ENCODE measurements around the gene KDM2B. TPM values are rescaled to one million over a fixed set of nuclear protein-coding genes. Genes with fewer than 3 reads are reported as not detected.

KDM2B gene
- total RNA-seq, 2 experiments from 2014 or later, result 41.9 to 44.8 TPM

GRCh38 chr12:121465921-121466793 lies 114.7 kb downstream of the KDM2B start:
- POLR2A ChIA-PET, result interaction anchor here (1.2 kb wide), 1 partner anchor 161 kb away, joined by 3 read pairs; no protein-coding TSS in a partner anchor

GRCh38 chr12:121464331-121464730 lies 116.5 kb downstream of the KDM2B start:
- ChIA-PET POLR2A (no interaction called here), CTCF (interaction anchor here (4.4 kb wide), 1 partner anchor 21 kb away, joined by 23 read pairs; no protein-coding TSS in a partner anchor)
- peaks cover 45% of the 10 kb centered on the region for H3K4me1 Mint-ChIP-seq (ENCODE audit: low read depth)
- no peak overlapping the region for H3K4me3 Mint-ChIP-seq
- DNase-seq, result no peak
- no peaks in the 10 kb centered on the region for H3K27me3 Mint-ChIP-seq
- no peak overlapping the region for H3K27ac Mint-ChIP-seq
- intact Hi-C loops (cut with micrococcal nuclease), result loop anchor here (10.0 kb wide), 1 partner anchor 320 kb away; no protein-coding TSS in a partner anchor
- no peaks in the 10 kb centered on the region for H3K36me3 Mint-ChIP-seq
- H3K9me3 Mint-ChIP-seq, result no peaks in the 10 kb centered on the region

More at GRCh38 chr12:121465921-121466793, 114.7 kb downstream of the KDM2B start:
- peak overlapping the region; percentile 75 for H3K27ac Mint-ChIP-seq
- intact Hi-C loops (cut with micrococcal nuclease), result loop anchor here (2.0 to 10.0 kb wide), 2 partner anchors 65 to 319 kb away; partner anchors contain the start of gene RNF34
- H3K4me3 Mint-ChIP-seq, result peak overlapping the region; percentile 86
- peak; percentile 52 for DNase-seq
- H3K9me3 Mint-ChIP-seq, result no peaks in the 10 kb centered on the region
- H3K36me3 Mint-ChIP-seq, result no peaks in the 10 kb centered on the region
- no peaks in the 10 kb centered on the region for H3K27me3 Mint-ChIP-seq
- CTCF ChIA-PET, result interaction anchor here (0.7 to 4.4 kb wide), 4 partner anchors 12 to 102 kb away, joined by 3 to 23 read pairs (median 4); no protein-coding TSS in a partner anchor
- peaks cover 29% of the 10 kb centered on the region for H3K4me1 Mint-ChIP-seq (ENCODE audit: low read depth)

DNA sequence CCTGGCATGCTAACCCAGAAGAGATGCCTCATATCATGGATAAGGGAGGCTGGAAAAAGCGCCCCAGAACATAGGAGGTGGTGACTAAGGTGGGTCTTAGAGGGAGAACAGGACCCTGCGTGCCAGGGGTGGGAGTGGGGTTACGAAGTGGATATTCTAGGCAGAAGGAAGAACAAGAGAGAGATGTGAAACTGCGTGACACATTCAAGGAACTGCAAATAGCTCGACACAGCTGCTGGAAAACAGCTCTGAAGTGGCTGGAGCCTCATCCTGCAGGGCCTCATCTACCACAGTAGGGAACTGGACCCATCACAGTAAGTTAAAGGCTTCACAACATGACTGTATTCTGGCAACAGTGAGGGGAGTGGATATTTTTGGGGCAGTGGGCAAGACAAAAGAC lies 119.8 kb downstream of the KDM2B start:
- no peaks in the 10 kb centered on the region for H3K9me3 Mint-ChIP-seq
- H3K4me3 Mint-ChIP-seq, result no peak overlapping the region
- POLR2A ChIA-PET, result interaction anchor here (1.5 kb wide), 1 partner anchor 61 kb away, joined by 3 read pairs; the partner anchor contains the start of gene RNF34
- no peaks in the 10 kb centered on the region for H3K36me3 Mint-ChIP-seq
- peak; percentile 31 for DNase-seq
- H3K27ac Mint-ChIP-seq, result peak overlapping the region; percentile 4
- intact Hi-C loops (cut with micrococcal nuclease), result loop anchor here (10.0 kb wide), 1 partner anchor 324 kb away; no protein-coding TSS in a partner anchor
- peaks cover 53% of the 10 kb centered on the region for H3K4me1 Mint-ChIP-seq (ENCODE audit: low read depth)
- no peaks in the 10 kb centered on the region for H3K27me3 Mint-ChIP-seq
- CTCF ChIA-PET, result interaction anchor here (1.0 to 1.5 kb wide), 3 partner anchors 18 kb away, joined by 3 to 10 read pairs (median 3); no protein-coding TSS in a partner anchor

DNA sequence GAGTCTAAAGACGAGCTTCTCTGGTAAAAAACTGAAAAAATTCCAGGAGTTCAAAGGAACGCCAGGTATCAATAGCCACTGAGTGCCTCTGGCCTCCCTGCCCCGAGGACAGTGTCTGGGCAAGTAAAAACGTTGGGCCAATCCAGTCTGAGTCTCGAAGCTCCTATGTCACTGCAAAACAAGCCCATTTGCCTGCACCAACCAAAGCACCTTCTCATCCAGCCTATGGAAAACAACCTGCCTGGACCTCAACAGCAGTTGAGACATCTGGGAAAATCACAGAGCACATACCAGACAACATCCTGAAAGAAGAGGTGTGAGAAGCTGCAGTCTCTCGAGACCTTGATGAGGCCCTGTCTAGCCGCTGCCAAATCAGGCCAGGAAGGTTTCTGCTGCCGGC lies 124.3 kb downstream of the KDM2B start:
- no peak overlapping the region for H3K4me3 Mint-ChIP-seq
- ChIA-PET POLR2A (no interaction called here), CTCF (interaction anchor here (0.6 to 2.1 kb wide), 2 partner anchors 13 to 26 kb away, joined by 4 to 9 read pairs; no protein-coding TSS in a partner anchor)
- intact Hi-C loops (cut with micrococcal nuclease), result no loop called here
- H3K9me3 Mint-ChIP-seq, result no peaks in the 10 kb centered on the region
- no peaks in the 10 kb centered on the region for H3K27me3 Mint-ChIP-seq
- DNase-seq, result no peak
- no peaks in the 10 kb centered on the region for H3K36me3 Mint-ChIP-seq
- no peak overlapping the region for H3K27ac Mint-ChIP-seq
- H3K4me1 Mint-ChIP-seq (ENCODE audit: low read depth), result peaks cover 49% of the 10 kb centered on the region

DNA sequence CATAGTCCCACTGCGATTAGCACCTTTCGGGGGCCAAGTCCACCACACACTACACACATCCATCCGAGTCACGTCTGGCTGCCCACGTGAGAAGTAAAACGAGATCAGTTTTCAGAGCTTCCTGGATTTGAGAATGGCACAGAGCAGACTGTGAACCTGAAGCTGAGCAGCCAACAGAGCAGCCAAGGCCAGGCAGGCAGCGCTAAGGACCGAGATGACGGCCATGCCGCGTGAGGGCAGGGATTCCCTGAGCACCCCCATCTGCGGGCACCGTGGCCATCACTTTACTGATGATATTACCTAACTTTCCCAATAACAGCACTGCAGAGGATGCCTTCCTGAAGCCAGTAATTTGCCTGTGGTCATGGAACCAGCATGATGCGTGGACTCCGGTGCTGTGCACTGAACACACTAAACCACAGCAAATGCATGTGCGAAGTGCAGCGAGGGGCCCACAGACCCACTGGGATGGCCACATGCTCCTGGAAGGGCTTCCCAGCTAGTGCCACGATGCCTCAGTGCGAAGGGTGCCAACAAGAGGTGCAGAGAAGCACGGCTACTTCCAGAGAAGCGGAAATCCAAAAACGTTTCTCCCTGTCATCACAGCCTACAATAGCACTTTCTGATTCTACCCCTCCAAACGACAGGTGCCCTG lies 124.9 kb downstream of the KDM2B start:
- peaks cover 45% of the 10 kb centered on the region for H3K4me1 Mint-ChIP-seq (ENCODE audit: low read depth)
- POLR2A ChIA-PET, result interaction anchor here (0.5 kb wide), 1 partner anchor 457 kb away, joined by 4 read pairs; no protein-coding TSS in a partner anchor

DNA sequence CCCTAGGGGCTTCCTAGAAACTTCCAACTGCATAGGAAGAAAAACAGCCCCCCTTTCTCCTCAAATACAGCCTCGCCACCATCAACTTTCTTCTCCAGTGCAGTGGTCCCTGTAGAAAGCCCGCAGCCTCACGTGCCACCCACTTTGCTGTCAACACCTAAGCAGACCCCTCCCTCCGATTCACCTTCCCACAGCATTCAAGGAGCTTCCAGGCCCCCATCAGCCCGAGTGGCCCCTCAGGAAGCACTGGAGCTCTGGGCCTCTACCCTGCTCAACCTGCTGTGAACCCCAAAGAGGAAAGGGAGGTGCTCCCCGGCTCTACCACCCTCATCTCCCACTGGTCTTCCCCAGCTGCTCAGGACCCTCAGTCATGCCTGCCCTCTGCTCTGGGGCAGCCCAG lies 125.9 kb downstream of the KDM2B start:
- ChIA-PET POLR2A (no interaction called here), CTCF (interaction anchor here (2.5 kb wide), 1 partner anchor 12 kb away, joined by 12 read pairs; no protein-coding TSS in a partner anchor)
- intact Hi-C loops (cut with micrococcal nuclease), result no loop called here
- no peak overlapping the region for H3K4me3 Mint-ChIP-seq
- H3K27me3 Mint-ChIP-seq, result no peaks in the 10 kb centered on the region
- H3K4me1 Mint-ChIP-seq (ENCODE audit: low read depth), result peaks cover 36% of the 10 kb centered on the region
- no peak overlapping the region for H3K27ac Mint-ChIP-seq
- H3K9me3 Mint-ChIP-seq, result no peaks in the 10 kb centered on the region
- no peak for DNase-seq
- H3K36me3 Mint-ChIP-seq, result no peaks in the 10 kb centered on the region

More for the DNA sequence above, 124.9 kb downstream of the KDM2B start:
- Mint-ChIP-seq H3K27me3 (no peaks in the 10 kb centered on the region), H3K36me3 (no peaks in the 10 kb centered on the region), H3K9me3 (no peaks in the 10 kb centered on the region), H3K4me3 (no peak overlapping the region), H3K27ac (no peak overlapping the region)
- DNase-seq, result no peak
- CTCF ChIA-PET, result interaction anchor here (2.5 kb wide), 1 partner anchor 13 kb away, joined by 12 read pairs; no protein-coding TSS in a partner anchor
- intact Hi-C loops (cut with micrococcal nuclease), result no loop called here

DNA sequence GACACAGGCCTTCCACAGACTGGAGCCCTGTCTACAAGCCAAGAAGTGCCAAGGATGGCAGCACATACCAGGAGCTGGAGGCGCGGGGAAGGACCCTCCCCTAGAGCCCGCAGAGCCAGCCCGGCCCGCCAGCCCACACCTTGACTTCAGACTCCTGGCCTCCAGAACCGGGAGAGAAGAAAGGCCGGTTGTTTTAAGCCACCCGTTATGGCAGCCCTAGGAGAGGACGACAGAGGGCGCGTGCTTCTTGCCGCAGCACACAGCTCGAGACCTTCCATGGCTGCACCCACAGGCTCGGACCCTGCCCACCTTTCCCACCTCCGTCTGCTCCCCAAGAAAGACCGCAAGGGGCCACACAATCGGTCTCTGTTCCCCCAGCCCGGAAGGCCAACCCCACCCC lies 127.2 kb downstream of the KDM2B start:
- H3K36me3 Mint-ChIP-seq, result peaks cover 2% of the 10 kb centered on the region
- DNase-seq, result no peak
- H3K27ac Mint-ChIP-seq, result no peak overlapping the region
- intact Hi-C loops (cut with micrococcal nuclease), result no loop called here
- H3K4me3 Mint-ChIP-seq, result no peak overlapping the region
- H3K9me3 Mint-ChIP-seq, result no peaks in the 10 kb centered on the region
- no peaks in the 10 kb centered on the region for H3K27me3 Mint-ChIP-seq
- peaks cover 31% of the 10 kb centered on the region for H3K4me1 Mint-ChIP-seq (ENCODE audit: low read depth)
- ChIA-PET CTCF (interaction anchor here (2.2 to 2.5 kb wide), 2 partner anchors 11 kb away, joined by 8 to 12 read pairs; no protein-coding TSS in a partner anchor), POLR2A (no interaction called here)

- Mint-ChIP-seq H3K27ac (no peak overlapping the region), H3K9me3 (no peaks in the 10 kb centered on the region), H3K4me1 (ENCODE audit: low read depth) (peaks cover 31% of the 10 kb centered on the region), H3K4me3 (no peak overlapping the region), H3K27me3 (no peaks in the 10 kb centered on the region), H3K36me3 (peaks cover 5% of the 10 kb centered on the region)
- DNase-seq, result no peak
- ChIA-PET CTCF (interaction anchor here (1.2 to 2.2 kb wide), 2 partner anchors 10 to 41 kb away, joined by 3 to 8 read pairs; no protein-coding TSS in a partner anchor), POLR2A (no interaction called here)
- intact Hi-C loops (cut with micrococcal nuclease), result no loop called here
Measured at GRCh38 chr12:121452985-121453360, 127.8 kb downstream of the KDM2B start.

DNA sequence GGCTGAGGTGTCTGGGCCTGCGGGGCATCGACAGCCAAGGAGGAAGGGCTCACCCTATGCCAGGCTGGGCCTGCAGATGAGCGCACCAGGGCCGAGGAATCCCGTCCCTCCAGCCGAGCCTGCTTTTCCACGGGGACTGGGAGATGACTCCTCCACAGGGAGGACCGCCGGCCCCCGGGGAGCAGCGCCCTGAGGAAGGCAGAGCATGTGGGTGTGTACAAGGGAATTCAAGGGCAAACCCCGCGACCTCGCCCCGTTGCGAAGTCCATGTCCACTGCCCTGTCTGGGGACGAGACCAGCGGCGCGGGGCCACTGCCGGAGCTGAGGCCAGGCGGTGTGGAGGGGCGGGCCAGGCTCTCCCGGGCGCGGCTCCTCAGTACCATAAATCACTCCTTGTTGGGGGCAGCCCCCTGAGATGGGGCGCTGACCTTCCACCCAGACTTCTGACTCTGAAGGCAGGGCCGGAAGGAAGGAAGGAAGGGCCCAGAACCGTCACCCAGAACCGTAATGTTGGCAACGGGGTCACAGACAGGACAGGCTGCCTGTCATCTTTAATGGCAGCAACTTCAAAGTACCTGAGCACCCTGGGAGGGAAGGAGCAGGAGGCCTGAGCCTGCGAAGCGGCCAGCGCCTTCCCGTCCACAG lies 128.4 kb downstream of the KDM2B start:
- Mint-ChIP-seq H3K27me3 (no peaks in the 10 kb centered on the region), H3K36me3 (peaks cover 5% of the 10 kb centered on the region), H3K4me3 (no peak overlapping the region), H3K27ac (peak overlapping the region; percentile 4), H3K4me1 (ENCODE audit: low read depth) (peaks cover 26% of the 10 kb centered on the region), H3K9me3 (no peaks in the 10 kb centered on the region)
- no peak for DNase-seq
- intact Hi-C loops (cut with micrococcal nuclease), result no loop called here
- CTCF ChIA-PET, result interaction anchor here (1.2 to 2.2 kb wide), 2 partner anchors 10 to 42 kb away, joined by 3 to 8 read pairs; no protein-coding TSS in a partner anchor
- POLR2A ChIA-PET, result no interaction called here

GRCh38 chr12:121451961-121452339 lies 128.9 kb downstream of the KDM2B start:
- no peaks in the 10 kb centered on the region for H3K9me3 Mint-ChIP-seq
- no peak overlapping the region for H3K4me3 Mint-ChIP-seq
- no peak for DNase-seq
- H3K36me3 Mint-ChIP-seq, result peaks cover 5% of the 10 kb centered on the region
- intact Hi-C loops (cut with micrococcal nuclease), result no loop called here
- POLR2A ChIA-PET, result no interaction called here
- H3K27me3 Mint-ChIP-seq, result no peaks in the 10 kb centered on the region
- H3K4me1 Mint-ChIP-seq (ENCODE audit: low read depth), result peaks cover 24% of the 10 kb centered on the region
- peak overlapping the region; percentile 4 for H3K27ac Mint-ChIP-seq
- CTCF ChIA-PET, result interaction anchor here (1.2 to 2.2 kb wide), 2 partner anchors 9 to 42 kb away, joined by 3 to 8 read pairs; no protein-coding TSS in a partner anchor

- no peaks in the 10 kb centered on the region for H3K9me3 Mint-ChIP-seq
- H3K27ac Mint-ChIP-seq, result no peak overlapping the region
- ChIA-PET CTCF (no interaction called here), POLR2A (no interaction called here)
- H3K4me1 Mint-ChIP-seq (ENCODE audit: low read depth), result peaks cover 14% of the 10 kb centered on the region
- peaks cover 7% of the 10 kb centered on the region for H3K36me3 Mint-ChIP-seq
- no peak for DNase-seq
- no peaks in the 10 kb centered on the region for H3K27me3 Mint-ChIP-seq
- no peak overlapping the region for H3K4me3 Mint-ChIP-seq
- intact Hi-C loops (cut with micrococcal nuclease), result no loop called here
Measured at GRCh38 chr12:121448771-121449315, 132.0 kb downstream of the KDM2B start.
